ENCODE data around the gene CELSR3.

Gene CELSR3

DNA sequence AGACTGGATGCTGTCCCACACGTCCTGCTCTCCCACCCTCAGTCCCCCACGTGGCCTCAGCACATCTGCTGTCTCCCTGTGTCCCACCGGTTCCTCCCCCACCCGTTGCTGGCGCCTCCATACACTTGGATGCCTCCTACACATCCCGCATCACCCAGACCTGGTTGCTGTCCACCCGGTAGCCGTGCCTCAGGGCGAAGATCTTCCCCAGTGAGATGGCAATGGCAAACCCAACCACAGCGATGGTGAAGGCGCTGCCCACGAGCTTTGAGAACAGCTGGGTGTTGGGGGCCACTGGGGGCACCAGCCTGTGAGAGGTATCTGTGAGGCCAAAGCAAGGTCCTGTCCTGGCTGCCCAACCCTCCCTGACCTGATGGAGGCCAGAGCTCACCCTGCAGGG, 31.9 kb downstream of the CELSR3 start:
- TF ChIP-seq, protein P1, sequence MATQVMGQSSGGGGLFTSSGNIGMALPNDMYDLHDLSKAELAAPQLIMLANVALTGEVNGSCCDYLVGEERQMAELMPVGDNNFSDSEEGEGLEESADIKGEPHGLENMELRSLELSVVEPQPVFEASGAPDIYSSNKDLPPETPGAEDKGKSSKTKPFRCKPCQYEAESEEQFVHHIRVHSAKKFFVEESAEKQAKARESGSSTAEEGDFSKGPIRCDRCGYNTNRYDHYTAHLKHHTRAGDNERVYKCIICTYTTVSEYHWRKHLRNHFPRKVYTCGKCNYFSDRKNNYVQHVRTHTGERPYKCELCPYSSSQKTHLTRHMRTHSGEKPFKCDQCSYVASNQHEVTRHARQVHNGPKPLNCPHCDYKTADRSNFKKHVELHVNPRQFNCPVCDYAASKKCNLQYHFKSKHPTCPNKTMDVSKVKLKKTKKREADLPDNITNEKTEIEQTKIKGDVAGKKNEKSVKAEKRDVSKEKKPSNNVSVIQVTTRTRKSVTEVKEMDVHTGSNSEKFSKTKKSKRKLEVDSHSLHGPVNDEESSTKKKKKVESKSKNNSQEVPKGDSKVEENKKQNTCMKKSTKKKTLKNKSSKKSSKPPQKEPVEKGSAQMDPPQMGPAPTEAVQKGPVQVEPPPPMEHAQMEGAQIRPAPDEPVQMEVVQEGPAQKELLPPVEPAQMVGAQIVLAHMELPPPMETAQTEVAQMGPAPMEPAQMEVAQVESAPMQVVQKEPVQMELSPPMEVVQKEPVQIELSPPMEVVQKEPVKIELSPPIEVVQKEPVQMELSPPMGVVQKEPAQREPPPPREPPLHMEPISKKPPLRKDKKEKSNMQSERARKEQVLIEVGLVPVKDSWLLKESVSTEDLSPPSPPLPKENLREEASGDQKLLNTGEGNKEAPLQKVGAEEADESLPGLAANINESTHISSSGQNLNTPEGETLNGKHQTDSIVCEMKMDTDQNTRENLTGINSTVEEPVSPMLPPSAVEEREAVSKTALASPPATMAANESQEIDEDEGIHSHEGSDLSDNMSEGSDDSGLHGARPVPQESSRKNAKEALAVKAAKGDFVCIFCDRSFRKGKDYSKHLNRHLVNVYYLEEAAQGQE (IDR thresholded peaks at IDR 0.05; ENCODE audit: insufficient replicate concordance, low read depth) = no peak
- TF ChIP-seq GABPA (IDR thresholded peaks at IDR 0.05; ENCODE audit: low read depth) = no peak
- no peak for TF ChIP-seq POLR2AphosphoS5 (IDR thresholded peaks at IDR 0.05; ENCODE audit: low read depth)
- no peak for TF ChIP-seq SPI1 (IDR thresholded peaks at IDR 0.05; ENCODE audit: borderline replicate concordance, low read depth)
- TF ChIP-seq, protein P2, sequence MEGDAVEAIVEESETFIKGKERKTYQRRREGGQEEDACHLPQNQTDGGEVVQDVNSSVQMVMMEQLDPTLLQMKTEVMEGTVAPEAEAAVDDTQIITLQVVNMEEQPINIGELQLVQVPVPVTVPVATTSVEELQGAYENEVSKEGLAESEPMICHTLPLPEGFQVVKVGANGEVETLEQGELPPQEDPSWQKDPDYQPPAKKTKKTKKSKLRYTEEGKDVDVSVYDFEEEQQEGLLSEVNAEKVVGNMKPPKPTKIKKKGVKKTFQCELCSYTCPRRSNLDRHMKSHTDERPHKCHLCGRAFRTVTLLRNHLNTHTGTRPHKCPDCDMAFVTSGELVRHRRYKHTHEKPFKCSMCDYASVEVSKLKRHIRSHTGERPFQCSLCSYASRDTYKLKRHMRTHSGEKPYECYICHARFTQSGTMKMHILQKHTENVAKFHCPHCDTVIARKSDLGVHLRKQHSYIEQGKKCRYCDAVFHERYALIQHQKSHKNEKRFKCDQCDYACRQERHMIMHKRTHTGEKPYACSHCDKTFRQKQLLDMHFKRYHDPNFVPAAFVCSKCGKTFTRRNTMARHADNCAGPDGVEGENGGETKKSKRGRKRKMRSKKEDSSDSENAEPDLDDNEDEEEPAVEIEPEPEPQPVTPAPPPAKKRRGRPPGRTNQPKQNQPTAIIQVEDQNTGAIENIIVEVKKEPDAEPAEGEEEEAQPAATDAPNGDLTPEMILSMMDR (IDR thresholded peaks at IDR 0.05; ENCODE audit: insufficient read depth, low read length) = no peak

GRCh38 chr3:48630407-48630806, 32.3 kb downstream of the CELSR3 start:
- Histone ChIP-seq H3K27me3 (ENCODE audit: insufficient read depth, poor library complexity, severe bottlenecking) (no peaks in the 10 kb centered on the region), H3K4me3 (replicated peaks; ENCODE audit: insufficient read depth, low read length) (no peak overlapping the region), H3K27ac (replicated peaks) (no peak overlapping the region)
- TF ChIP-seq POLR2AphosphoS5 (IDR thresholded peaks at IDR 0.05; ENCODE audit: low read depth) = no peak
- TF ChIP-seq SPI1 (IDR thresholded peaks at IDR 0.05; ENCODE audit: borderline replicate concordance, low read depth) = no peak
- TF ChIP-seq, protein P1 (IDR thresholded peaks at IDR 0.05; ENCODE audit: insufficient replicate concordance, low read depth) = no peak
- TF ChIP-seq GABPA (IDR thresholded peaks at IDR 0.05; ENCODE audit: low read depth) = no peak
- TF ChIP-seq, protein P2 (IDR thresholded peaks at IDR 0.05; ENCODE audit: insufficient read depth, low read length) = no peak
- no peak for DNase-seq (ENCODE audit: low read depth in 1 of 2, low spot score in 1 of 2)

More for the DNA sequence above, 31.9 kb downstream of the CELSR3 start:
- no peak for DNase-seq (ENCODE audit: low read depth in 1 of 2, low spot score in 1 of 2)
- Histone ChIP-seq H3K27ac (replicated peaks) (no peak overlapping the region), H3K27me3 (ENCODE audit: insufficient read depth, poor library complexity, severe bottlenecking) (no peaks in the 10 kb centered on the region), H3K4me3 (replicated peaks; ENCODE audit: insufficient read depth, low read length) (no peak overlapping the region)

DNA sequence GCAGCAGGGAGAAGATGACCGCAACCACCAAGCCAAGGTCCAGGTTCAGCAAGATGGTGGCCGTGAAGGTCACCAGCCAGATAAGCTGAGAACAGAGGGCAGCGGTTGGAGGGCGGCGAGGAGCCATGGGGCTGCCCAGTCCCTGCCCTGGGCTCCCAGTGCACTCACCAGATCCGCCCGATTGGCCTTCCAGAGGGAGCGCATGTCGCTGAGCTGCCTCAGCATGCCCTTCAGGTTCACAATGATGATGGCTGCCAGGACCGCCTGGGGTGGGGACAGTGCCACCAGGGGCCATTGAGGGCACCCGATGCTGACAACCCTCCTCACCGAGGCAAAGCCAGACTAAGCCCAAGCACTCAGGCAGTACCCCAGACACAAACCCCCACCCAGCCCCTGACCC, 32.8 kb downstream of the CELSR3 start:
- no peak overlapping the region for H3K27ac ChIP-seq (replicated peaks)

More for the DNA sequence above, 32.8 kb downstream of the CELSR3 start:
- DNase-seq (ENCODE audit: low read depth in 1 of 2, low spot score in 1 of 2) = no peak
- H3K4me3 ChIP-seq (replicated peaks; ENCODE audit: insufficient read depth, low read length) = no peak overlapping the region
- TF ChIP-seq, protein P1 (IDR thresholded peaks at IDR 0.05; ENCODE audit: insufficient replicate concordance, low read depth) = no peak
- TF ChIP-seq POLR2AphosphoS5 (IDR thresholded peaks at IDR 0.05; ENCODE audit: low read depth) (no peak), SPI1 (IDR thresholded peaks at IDR 0.05; ENCODE audit: borderline replicate concordance, low read depth) (no peak), GABPA (IDR thresholded peaks at IDR 0.05; ENCODE audit: low read depth) (no peak)
- TF ChIP-seq, protein P2 (IDR thresholded peaks at IDR 0.05; ENCODE audit: insufficient read depth, low read length) = no peak
- no peaks in the 10 kb centered on the region for H3K27me3 ChIP-seq (ENCODE audit: insufficient read depth, poor library complexity, severe bottlenecking)

All from HL-60 (cell line).